Stimulated activated CD8-positive, alpha-beta memory T cell treated with anti-CD3 and anti-CD28 coated beads, Interleukin-12 subunit alpha, Interleukin-12 subunit beta, amount 100 ng/mL, for 1 hour (primary cell): ENCODE data around the gene TEX12.

Experiments
- DNase-seq: peaks from one replicate; pipeline ENCODE4 v3.0.0-alpha.2; 2020; ENCODE audit warnings: low read depth

Gene TEX12

DNA sequence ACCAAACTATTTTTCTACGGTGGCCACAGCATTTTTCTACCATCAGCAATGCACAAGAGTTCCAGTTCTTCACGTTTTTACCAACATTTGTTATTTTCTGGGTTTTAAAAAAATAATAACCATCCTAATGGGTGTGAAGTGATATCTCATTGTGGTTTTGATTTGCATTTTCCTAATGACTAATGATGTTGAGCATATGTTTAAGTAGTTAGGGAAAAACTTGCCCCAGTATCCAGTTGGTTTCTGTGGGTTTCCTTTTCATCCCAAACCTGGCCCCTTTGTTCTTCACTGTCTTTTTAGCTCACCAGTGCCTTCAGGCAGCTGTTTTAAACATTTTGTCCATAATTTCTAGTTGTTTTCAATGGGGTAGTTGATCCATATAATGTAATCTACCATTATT, 44.4 kb downstream of the TEX12 start:
- no peak for DNase-seq

DNA sequence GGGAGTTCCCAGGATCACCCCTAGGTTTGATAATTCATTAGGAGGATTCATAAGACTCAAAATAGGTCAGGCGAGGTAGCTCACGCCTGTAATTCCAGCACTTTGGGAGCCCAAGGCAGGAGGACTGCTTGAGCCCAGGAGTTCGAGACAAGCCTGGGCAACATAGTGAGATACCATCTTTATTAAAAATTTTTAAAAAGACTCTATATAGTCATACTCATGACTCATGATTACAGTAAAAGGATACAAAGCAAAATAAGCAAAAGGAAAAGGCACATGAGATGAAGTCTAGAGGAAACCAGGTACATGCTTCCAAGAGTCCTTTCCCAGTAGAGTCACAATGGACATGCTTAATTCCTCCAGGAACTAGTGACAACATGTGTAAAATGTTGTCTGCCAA, 45.1 kb downstream of the TEX12 start:
- no peak for DNase-seq

DNA sequence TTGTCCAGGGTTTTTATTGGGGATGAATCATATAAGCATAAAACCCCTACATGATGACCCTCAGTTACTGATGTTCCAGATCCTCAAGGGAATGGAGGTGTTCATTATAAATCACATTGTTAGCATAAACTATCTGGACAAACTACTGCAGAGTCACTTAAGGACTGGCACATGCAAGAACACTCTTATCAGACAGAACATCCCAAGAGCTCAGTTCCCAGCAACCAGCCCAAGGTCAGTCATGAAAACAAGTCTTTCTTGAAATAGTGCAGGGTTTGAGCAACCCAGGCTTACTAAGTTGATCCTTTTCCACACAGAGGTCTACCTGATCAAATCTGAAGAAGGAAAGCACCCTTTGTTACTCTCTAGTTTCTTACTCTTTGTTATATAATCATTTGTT, 45.5 kb downstream of the TEX12 start:
- no peak for DNase-seq

GRCh38 chr11:112213753-112214152, 46.6 kb downstream of the TEX12 start:
- no peak for DNase-seq

DNA sequence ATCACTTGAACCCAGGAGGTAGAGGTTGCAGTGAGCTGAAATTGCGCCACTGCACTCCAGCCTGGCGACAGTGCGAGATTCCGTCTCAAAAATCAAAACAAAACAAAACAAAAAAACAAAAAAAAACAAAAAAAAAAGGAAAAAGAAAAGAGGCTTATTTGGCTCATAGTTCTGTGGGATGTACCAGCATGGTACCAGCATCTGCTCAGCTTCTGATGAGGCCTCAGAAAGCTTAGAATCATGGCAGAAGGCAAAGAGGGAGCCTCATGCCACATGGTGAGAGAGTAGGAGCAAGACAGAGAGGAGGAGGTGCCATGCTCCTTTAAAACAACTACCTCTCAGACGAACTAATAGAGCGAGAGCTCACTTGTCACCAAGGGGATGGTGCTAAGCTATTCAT, 48.4 kb downstream of the TEX12 start:
- DNase-seq = no peak

GRCh38 chr11:112216561-112217105, 49.5 kb downstream of the TEX12 start:
- DNase-seq = no peak

DNA sequence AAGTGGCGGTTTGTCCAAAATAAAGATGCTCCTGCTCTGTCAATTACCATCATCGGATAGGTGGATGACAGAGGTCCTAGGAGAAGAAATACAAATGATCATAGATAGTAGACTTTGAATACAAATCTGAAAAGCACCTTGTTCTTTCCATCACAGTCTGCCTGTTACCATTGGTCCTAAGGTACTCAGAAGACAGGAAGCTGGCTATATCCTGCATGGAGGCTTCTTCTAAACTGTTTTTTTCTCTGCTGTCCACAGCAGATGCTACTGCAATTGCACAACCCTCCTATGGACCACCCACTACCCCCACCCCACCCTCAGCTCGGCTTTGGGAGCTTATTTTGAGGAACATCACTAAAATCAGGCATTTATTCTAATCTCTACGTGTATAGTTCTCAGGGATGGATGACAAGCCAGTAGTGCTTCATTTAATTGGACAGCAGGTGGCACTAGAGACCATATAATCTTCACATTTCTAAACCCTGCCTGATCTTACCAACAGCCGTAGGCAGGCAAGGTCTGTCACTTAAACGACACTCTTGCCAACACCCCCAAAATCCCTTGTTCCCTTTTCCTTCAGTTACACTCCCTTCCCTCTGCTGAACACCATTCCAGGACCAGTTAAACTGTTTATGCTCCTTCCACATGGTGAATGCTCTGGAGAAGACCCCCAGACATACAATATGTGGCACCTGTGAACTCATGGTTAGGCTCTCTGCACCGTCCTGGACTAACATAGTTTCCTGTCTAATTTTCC, 52.5 kb downstream of the TEX12 start:
- no peak for DNase-seq

DNA sequence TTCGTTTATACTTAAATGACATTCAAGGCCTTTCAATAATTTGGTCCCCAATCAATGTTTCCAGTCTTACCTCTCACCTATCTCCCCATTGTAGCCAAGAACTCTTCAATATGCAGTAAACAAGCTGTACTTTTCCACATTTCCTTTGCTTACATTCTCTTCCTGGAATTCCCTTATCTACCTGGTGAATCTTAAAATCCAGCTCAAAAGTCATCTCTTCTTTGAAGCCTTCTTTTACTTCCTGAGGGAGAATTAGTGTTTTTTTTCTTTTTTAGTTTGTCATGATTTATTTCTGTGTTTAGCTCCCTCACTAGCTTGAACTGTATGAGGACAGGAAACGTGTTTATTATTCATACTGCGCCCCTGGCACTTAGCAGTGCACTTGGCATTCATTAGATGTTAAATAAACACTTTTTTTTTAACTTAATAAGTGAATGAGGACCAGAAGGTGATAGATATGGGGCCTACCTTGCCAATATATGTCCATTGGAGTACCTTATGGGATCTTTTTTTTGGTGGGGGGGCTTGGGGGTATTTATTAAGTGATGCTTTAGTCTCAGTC, 54.2 kb downstream of the TEX12 start:
- DNase-seq = no peak
